Activated naive CD4-positive, alpha-beta T cell treated with anti-CD3 and anti-CD28 coated beads, Interleukin-2, amount 10 ng/mL, durations not matched to agents 5 hours and 36 hours (primary cell): ENCODE data around the gene DEFB115. TPM values are rescaled to one million over a fixed set of nuclear protein-coding genes. Genes with fewer than 3 reads are reported as not detected.

Experiments
- total RNA-seq, 2 experiments: library from RNA; stranded (reverse); gene quantifications; one replicate each; pipeline ENCODE4 v1.2.3, GENCODE V29; 2021

DEFB115 gene, protein sequence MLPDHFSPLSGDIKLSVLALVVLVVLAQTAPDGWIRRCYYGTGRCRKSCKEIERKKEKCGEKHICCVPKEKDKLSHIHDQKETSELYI
- not detected for total RNA-seq

DNA sequence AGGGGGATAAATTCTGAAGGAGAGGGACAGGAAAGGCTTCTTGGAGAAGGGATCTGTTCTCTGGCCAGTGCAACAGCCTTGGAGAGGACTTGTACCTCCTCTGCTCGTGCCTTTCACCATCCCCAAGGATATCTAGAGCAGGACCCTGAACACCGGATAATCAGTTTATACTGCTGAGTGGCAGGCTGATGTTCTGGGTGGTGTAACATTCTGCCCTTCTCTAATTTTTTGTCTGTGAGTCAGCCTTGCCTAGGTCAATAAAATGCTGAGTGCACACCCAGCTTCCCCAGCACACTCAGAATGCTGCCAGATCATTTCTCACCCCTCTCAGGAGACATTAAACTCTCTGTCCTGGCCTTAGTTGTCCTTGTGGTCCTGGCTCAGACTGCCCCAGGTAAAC lies at the start of gene DEFB115:
Gene DEFB115, plus strand, starts transcription at position 301 of the 400 bp plus-strand sequence. Its CDS starts 0 bp downstream, at position 301.

DNA sequence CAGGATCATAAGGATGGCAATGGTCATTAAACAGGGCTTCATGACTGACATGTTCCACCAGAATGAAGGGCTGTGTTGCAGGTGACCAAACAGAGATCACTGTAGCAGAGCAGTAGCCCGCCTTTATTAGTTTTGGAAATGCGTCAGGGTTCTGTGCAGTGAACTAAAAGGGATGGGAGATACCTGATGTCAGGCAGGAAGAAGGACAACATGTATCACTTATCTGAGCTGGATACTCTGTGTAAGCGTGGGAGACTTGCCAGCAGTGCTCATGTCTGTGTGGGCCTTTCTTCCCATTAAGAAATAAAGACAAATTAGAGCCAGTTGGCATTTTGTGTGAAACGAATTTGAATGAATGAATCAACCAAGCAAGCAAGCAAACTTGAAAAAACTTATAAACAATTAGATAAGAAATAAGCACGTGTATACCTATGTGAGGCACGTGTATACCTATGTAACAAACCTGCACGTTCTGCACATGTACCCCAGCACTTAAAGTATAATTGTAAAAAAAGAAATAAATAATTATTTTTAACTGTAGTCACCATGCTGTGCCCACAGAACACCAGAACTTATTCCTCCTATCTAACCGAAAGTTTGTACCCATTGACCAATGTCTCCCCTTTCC lies 51.2 kb downstream of the DEFB115 start, which contains the start of gene DEFB116:
Gene DEFB116, minus strand, starts transcription at position 51 of the 628 bp plus-strand sequence. Its CDS starts 0 bp downstream, at position 51.

Other genes with a start within 250 kb of the DEFB115 start
- not detected for gene DEFB116, start 50.9 kb downstream of the DEFB115 start, total RNA-seq
- gene DEFB118, start 110.9 kb downstream of the DEFB115 start, total RNA-seq = not detected
- not detected for gene DEFB119, start 132.9 kb downstream of the DEFB115 start, total RNA-seq
- not detected for gene DEFB121, start 148.6 kb downstream of the DEFB115 start, total RNA-seq
- not detected for gene DEFB123, start 183.0 kb downstream of the DEFB115 start, total RNA-seq
- not detected for gene DEFB124, start 217.5 kb downstream of the DEFB115 start, total RNA-seq
- gene REM1, start 217.6 kb downstream of the DEFB115 start, total RNA-seq = not detected